HG02678 (cell line): ENCODE data around the gene GNPTG.
"Not testable (repeated sequence)": the region's sequence is repeated elsewhere in the genome, so short reads cannot be mapped to it uniquely, and the experiment has no call there.

Experiments used
- ATAC-seq: cut with Tn5 transposase; IDR thresholded peaks from one replicate; pipeline ENCODE4 v1.9.1; 2021; ENCODE audit warnings: mild to moderate bottlenecking, moderate library complexity; ENCODE audit not compliant: unreplicated experiment

GNPTG gene

GRCh38 chr16:1318268-1318545 is 33.5 kb upstream of the GNPTG start:
- ATAC-seq = no peak

GRCh38 chr16:1319041-1319440 is 32.7 kb upstream of the GNPTG start:
- ATAC-seq = no peak

GRCh38 chr16:1320097-1320496 is 31.6 kb upstream of the GNPTG start:
- ATAC-seq = no peak

- ATAC-seq = no peak
Measured at GRCh38 chr16:1320658-1321240, 31.0 kb upstream of the GNPTG start.

GRCh38 chr16:1322407-1322806 is 29.3 kb upstream of the GNPTG start:
- ATAC-seq = no peak

- ATAC-seq = no peak
Measured at GRCh38 chr16:1323296-1324239, 28.2 kb upstream of the GNPTG start.

GRCh38 chr16:1324286-1324826 is 27.4 kb upstream of the GNPTG start:
- ATAC-seq = no peak

- ATAC-seq = no peak
Measured at GRCh38 chr16:1325261-1325660, 26.5 kb upstream of the GNPTG start.

GRCh38 chr16:1325673-1326371 is 25.9 kb upstream of the GNPTG start:
- no peak for ATAC-seq

GRCh38 chr16:1326391-1326790 is 25.3 kb upstream of the GNPTG start:
- no peak for ATAC-seq

GRCh38 chr16:1326946-1327618 is 24.6 kb upstream of the GNPTG start:
- no peak for ATAC-seq

- no peak for ATAC-seq
Measured at GRCh38 chr16:1327619-1327947, 24.1 kb upstream of the GNPTG start.

- ATAC-seq = not testable (repeated sequence)
Measured at GRCh38 chr16:1328136-1328535, 23.6 kb upstream of the GNPTG start.

GRCh38 chr16:1328961-1329360 is 22.8 kb upstream of the GNPTG start:
- not testable (repeated sequence) for ATAC-seq

- ATAC-seq = no peak
Measured at GRCh38 chr16:1330260-1330914, 21.3 kb upstream of the GNPTG start.

- no peak for ATAC-seq
Measured at GRCh38 chr16:1330931-1331711, 20.6 kb upstream of the GNPTG start.

- ATAC-seq = peak; percentile 67
Measured at GRCh38 chr16:1331712-1332617, 19.8 kb upstream of the GNPTG start.

- ATAC-seq = no peak
Measured at GRCh38 chr16:1332618-1333148, 19.0 kb upstream of the GNPTG start.
